GM21423 (cell line): ENCODE results near the gene CALD1.

Source experiments
- ATAC-seq: cut with Tn5 transposase; IDR thresholded peaks from one replicate; pipeline ENCODE4 v1.9.1; 2021; ENCODE audit warnings: mild to moderate bottlenecking, moderate library complexity; ENCODE audit not compliant: unreplicated experiment

Gene CALD1

GRCh38 chr7:134784251-134785049 lies 5.0 kb downstream of the CALD1 start:
- ATAC-seq: no peak

GRCh38 chr7:134785842-134786241 lies 6.4 kb downstream of the CALD1 start:
- ATAC-seq: no peak

DNA sequence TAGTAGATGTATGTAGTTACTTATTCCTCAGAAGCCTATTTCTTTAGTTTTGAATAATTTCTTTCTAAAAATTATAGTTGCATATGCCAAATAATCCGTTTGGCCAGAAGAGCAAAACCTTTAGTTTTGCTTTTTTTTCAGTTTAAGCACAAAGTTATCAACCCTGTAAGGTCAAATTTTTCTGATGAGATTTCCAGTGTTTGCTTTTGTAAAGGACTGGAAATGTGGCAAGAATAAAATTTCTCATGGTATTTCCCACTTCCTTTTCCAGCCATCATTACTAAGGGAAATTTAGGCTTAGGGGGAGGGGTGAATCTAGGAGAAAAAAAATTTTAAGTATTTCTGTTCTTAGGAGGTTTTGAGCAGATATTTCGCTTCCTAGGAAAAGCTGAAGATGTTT lies 7.6 kb downstream of the CALD1 start:
- no peak for ATAC-seq

GRCh38 chr7:134787720-134788119 lies 8.3 kb downstream of the CALD1 start:
- no peak for ATAC-seq

DNA sequence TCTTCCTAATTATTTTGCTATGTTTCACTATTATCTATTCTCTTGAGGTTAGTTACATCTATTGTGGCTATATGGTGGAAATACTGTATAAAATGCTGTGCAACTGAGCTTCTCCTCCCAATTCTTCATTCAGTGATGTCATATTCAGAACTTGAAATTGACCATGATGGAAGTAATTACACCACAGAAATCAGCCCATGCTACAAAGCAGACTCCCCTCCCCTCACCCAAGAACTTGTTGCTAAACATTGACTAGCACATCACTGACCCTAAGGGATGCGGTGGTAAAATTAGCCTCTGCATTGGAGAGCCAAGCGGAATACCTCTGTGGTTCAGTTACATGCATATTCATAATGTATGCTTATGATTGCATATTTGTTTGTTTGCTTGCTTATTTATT lies 8.8 kb downstream of the CALD1 start:
- no peak for ATAC-seq

DNA sequence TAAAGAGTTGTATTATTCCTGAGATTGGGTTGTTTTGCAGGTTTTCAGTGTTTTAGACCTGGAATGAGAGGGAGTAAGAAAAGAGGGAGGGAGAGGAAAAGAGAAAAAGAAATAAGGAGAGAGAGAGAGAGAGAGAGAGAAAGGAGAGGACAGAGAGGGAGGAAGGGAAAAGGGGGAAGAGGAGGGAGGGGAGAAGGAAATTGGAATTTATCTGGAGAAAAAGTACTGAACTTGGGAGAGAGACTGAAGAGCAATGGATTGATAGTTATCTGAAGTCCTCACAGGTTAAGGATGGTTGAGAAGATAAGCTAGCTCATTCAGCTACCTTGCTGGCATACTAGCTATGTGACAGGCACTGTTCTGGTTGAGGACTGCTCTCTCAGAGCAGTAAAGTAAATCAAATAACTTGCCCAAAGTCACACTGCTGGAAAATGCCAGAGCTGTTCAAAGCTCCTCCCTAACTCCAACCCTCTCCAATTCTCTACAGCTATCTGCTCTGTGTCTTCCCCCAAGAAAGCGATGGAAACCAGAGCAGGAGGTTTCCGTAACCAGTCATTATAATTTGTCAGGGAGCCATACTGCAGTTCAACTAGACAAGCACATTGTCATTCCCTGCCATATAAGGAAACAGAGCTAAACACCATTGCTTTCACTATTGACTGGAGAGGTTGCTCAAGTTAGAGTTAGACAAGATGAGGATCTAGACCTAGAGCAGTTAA lies 10.7 kb downstream of the CALD1 start:
- no peak for ATAC-seq

DNA sequence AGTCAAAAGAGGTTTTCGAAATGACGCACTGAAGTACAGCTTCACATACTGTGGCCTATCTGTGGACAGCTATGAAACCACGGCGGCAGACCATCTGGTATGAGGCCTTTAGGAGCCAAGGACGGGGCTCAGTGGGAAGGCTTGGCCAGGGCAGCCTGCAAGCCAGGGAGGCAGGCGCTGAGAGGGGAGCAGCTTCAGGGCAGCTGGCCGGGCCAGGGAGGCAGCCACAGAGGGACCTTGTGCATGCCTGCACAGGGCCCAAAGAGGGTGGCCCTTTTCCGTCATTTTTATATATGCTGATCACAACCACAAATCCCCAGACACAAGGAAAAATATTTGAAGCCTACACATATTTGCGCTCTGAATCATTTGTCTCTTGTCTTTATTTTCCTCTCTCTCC lies 13.5 kb downstream of the CALD1 start:
- no peak for ATAC-seq

- ATAC-seq: no peak
Observed at GRCh38 chr7:134795231-134795630, 15.8 kb downstream of the CALD1 start.

GRCh38 chr7:134798155-134798554 lies 18.7 kb downstream of the CALD1 start:
- ATAC-seq: no peak

DNA sequence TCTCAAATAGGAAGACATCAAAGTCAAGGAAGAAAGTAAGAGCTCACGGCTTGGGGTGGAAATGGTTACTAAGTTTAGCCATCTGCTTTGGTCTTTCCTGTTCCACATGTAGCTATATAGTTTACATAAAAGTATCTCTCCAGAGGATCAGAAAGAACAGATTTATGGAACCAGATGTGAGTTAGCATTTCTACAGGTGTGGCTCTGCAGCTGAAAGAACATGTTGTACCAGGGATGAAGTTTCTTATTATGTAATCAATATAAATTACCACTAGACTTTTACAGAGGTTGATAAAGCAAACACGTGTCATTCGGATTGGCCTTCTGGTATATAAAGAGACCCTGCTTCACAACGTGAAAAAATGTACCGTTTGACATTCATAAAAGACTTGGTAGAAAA lies 19.9 kb downstream of the CALD1 start:
- ATAC-seq: no peak

- no peak for ATAC-seq
Observed at GRCh38 chr7:134802762-134803161, 23.3 kb downstream of the CALD1 start.

GRCh38 chr7:134804351-134804750 lies 24.9 kb downstream of the CALD1 start:
- no peak for ATAC-seq

GRCh38 chr7:134804854-134805253 lies 25.4 kb downstream of the CALD1 start:
- ATAC-seq: no peak

- ATAC-seq: no peak
Observed at GRCh38 chr7:134806197-134806596, 26.8 kb downstream of the CALD1 start.

- ATAC-seq: no peak
Observed at GRCh38 chr7:134809616-134810015, 30.2 kb downstream of the CALD1 start.

DNA sequence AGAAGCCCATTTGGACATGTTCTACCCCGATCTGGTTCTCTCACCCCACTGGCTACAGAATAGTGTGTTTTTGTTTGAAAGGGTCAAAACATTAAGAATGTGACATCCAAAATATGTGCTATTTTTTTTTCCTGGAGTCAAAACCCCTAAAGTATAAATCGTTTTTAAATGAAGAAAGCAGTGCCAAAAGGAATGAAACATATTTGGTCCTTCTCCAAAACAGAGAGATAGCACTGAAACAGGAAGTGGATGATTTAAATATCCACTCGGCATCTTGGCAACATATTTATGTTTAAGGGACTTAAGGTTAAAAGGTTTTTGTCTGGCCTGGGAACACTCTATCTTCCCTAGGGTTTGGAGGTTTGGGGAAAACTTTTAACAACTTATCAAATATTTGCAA lies 32.3 kb downstream of the CALD1 start:
- no peak for ATAC-seq

GRCh38 chr7:134813663-134814396 lies 34.4 kb downstream of the CALD1 start:
- ATAC-seq: no peak

DNA sequence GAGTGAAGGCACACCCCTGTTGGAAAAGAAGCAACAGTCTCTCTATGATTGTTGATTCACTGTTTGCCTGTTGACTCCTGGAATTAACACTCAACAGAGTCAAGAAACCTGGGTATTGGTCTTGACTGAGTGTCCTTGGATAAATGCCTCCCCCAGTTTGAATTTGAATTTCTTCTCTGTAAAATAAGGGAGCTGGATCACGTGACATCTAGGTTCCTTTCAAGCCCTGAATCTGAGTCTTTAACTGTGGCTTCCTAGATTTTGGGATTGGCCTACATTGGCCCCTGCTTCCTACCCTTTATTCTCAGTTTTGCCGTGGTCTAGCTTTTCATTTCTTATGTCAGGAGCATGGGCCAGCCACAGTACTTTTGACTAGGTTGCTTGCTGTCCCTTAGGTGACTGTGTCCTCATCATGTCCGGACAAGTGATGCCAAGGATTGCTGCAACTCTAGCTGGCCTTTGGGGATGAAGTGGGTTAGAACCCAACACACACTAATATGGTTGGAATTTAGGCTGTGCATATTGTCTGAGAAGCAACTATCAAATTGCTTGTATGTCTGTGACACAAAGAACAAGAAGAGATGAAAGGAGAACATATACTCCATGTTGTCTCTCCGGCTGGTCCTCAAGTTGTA lies 35.4 kb downstream of the CALD1 start:
- ATAC-seq: no peak

GRCh38 chr7:134818613-134819345 lies 39.3 kb downstream of the CALD1 start:
- no peak for ATAC-seq

- ATAC-seq: no peak
Observed at GRCh38 chr7:134819401-134819800, 40.0 kb downstream of the CALD1 start.

GRCh38 chr7:134820295-134820694 lies 40.9 kb downstream of the CALD1 start:
- ATAC-seq: no peak
